GM12872 (cell line): ENCODE results near the gene NXF2.
"Not testable (repeated sequence)": the region's sequence is repeated elsewhere in the genome, so short reads cannot be mapped to it uniquely, and the experiment has no call there.

Source experiments
- TF ChIP-seq, protein P1 (sequence below): IDR thresholded peaks from 3 replicates; pipeline ENCODE4 v1.5.1; 2011; ENCODE audit warnings: low read depth, mild to moderate bottlenecking, low read length, moderate library complexity; ENCODE audit not compliant: insufficient read depth

Gene NXF2, protein sequence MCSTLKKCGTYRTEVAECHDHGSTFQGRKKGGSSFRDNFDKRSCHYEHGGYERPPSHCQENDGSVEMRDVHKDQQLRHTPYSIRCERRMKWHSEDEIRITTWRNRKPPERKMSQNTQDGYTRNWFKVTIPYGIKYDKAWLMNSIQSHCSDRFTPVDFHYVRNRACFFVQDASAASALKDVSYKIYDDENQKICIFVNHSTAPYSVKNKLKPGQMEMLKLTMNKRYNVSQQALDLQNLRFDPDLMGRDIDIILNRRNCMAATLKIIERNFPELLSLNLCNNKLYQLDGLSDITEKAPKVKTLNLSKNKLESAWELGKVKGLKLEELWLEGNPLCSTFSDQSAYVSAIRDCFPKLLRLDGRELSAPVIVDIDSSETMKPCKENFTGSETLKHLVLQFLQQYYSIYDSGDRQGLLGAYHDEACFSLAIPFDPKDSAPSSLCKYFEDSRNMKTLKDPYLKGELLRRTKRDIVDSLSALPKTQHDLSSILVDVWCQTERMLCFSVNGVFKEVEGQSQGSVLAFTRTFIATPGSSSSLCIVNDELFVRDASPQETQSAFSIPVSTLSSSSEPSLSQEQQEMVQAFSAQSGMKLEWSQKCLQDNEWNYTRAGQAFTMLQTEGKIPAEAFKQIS

DNA sequence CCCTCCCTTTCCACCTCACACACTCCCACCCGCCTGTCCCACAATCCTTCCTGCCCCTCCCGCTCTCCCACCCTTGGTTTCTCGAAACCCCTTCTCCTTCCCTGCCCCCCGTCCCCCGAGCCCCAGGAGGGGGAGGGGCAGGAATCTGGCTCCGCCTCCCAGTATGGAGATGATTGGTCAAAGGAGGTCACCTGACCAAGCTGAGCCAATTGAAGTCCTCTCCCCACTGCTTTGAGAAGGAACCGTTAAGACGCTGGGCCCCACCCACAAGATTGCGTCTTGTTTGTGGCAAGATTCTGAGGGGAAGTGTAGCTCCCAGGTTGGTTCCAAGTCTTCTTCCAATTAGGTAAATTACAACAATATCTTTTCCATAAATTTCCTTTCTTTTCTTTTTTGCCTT, at the start of gene NXF2:
Gene NXF2 (plus strand): TSS at position 275 of the 400 bp plus-strand sequence. CDS start 59,912 bp downstream, outside the sequence.
- TF ChIP-seq, protein P1, sequence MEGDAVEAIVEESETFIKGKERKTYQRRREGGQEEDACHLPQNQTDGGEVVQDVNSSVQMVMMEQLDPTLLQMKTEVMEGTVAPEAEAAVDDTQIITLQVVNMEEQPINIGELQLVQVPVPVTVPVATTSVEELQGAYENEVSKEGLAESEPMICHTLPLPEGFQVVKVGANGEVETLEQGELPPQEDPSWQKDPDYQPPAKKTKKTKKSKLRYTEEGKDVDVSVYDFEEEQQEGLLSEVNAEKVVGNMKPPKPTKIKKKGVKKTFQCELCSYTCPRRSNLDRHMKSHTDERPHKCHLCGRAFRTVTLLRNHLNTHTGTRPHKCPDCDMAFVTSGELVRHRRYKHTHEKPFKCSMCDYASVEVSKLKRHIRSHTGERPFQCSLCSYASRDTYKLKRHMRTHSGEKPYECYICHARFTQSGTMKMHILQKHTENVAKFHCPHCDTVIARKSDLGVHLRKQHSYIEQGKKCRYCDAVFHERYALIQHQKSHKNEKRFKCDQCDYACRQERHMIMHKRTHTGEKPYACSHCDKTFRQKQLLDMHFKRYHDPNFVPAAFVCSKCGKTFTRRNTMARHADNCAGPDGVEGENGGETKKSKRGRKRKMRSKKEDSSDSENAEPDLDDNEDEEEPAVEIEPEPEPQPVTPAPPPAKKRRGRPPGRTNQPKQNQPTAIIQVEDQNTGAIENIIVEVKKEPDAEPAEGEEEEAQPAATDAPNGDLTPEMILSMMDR: not testable (repeated sequence)

DNA sequence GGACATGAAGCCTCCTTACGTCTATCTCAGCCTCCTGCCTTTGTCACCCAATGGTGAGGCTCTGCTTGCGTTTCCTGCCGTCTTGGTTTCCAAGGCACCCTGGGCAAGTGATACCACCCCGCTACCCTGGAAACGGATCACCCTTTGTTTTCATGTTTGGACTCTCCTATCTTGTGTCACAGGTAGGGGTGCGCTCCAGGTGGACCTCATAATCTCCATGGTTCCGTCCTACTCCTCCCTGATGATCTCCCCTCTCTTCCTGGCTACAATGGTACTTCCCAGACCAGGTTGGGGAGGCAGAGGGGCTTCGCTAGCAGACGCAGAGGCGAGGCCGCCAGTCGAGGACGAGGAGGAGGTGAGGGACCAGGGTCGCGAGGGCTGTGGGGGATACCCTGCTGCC, 32.0 kb upstream of the NXF2 start, which contains the start of gene TCP11X1:
Gene TCP11X1 (plus strand): TSS at position 316 of the 400 bp plus-strand sequence.
- TF ChIP-seq, protein P1: not testable (repeated sequence)

DNA sequence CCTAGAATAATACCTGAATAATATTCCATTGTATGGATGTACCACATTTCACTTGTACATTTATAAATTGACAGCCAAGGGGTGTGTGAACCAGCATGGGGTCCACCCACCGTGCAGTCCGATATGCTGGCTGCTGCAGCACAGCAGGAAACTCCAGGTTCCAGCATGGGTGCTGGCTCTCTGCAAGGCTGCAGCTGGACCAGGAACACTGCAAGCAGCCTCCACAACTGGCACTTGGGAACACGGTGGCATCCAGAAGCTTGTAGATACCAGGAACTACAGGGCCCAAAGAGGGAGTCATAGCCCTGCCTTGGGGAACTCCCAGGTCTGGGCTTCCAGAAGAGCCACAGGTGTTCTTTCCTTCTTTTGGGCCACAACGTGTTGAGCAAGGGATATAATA, 91.2 kb downstream of the NXF2 start:
- TF ChIP-seq, protein P1: no peak

DNA sequence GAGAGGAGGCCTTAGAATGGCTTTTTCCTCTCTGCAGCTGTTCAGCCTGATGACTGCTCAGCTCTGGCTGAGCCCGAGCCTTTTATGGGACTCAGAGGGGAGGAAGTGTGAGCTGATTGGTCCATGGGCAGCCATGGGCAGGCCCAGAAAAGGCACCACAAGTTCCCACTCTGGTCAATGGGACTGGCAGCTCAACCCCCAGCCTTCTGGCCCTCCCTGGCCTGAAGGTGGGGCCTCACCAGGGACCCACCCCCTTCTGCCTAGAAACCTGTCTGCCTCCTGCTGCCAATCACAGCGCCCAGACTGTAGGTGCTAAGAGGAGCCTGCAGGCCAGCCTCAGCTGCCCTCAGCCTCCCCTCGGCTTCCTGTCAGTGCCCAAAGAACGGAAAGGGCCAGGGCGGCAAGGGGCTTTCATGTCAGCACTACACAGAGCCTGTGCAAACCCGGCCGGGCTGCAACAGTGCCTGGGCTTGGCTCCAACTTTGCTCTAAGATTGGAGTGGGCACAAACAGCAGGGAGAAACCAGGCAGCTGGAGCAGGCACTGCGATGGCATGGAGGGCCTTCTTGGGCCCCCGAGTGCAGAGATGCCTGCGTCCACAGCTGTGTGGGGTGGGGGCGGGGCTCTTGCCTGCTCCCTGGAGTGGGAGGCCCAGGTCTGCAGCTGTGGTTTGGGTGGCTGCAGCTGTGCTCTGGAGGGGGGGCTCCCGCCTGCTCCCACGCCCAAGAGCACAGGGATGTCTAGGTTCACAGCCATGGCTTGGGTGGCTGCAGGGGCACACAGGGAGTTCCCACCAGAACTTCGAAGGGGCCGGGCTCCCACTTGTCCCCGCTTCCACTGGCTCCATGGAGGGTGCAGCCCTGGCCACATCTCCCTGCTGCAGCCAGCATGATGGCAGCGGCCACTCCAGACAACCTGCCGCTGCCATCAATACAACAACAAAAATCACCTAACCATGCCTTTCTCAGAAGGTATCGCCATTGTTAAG, 92.6 kb downstream of the NXF2 start:
- TF ChIP-seq, protein P1: no peak

DNA sequence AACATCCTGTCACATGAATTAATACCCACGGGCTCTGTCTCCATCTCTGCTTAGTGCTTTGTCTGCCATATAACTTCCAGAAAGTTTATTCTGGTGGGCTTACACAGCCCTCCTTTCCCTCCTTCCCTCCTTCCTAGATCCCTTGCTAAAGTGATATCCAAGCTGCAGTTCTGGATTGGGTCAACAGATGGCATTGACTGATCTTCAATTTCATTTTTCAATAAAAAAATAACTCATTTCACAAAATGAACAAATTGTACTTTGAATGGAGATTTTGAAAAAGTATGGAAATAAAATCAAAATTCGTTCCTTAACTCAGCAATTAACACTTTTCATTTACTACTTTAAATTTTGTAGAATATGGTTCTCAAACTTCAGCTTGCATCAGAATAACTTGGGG, 94.9 kb downstream of the NXF2 start:
- TF ChIP-seq, protein P1: 0 out of 3 replicates have a peak, but pooled peaks have one; percentile 7

DNA sequence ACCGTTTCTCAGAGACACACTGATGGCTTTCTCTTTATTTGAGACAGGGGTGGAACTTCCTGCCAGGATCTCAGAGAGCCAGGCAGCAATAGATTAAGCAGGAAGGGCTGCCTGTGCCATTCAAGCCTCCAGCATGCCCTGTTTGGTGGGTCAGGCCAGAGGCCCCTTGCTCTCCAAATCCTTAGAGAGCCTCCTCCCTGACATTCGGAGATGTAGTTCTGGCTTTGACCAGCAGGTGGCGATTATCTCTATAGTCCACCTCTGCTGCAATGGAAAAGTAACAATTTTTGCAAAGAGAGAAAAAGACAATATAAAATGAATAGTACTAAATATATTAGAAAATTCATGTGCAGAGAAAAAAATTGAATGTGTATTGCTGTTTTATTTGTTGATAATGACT, 98.9 kb downstream of the NXF2 start:
- TF ChIP-seq, protein P1: peak; percentile 60; the same call in 2 of the 3 replicates
